Gastroesophageal sphincter (tissue), 4 donors: ENCODE measurements around the gene DPEP2. TPM values are rescaled to one million over a fixed set of nuclear protein-coding genes. Genes with fewer than 3 reads are reported as not detected.

Experiments used
- ATAC-seq: fragments of 150-250 bp; one replicate; pipeline ENCODE4 v1.9.1; 2016; ENCODE audit warnings: mild to moderate bottlenecking, moderate library complexity
- H3K27ac ChIP-seq, 4 donors: fragments of 200-600 bp; sonication (generic) in 3 of 4; 1 replicate in 3 of 4; 2 replicates in 1 of 4; pipeline ENCODE4 v1.5.1; 2016 to 2019
- H3K27me3 ChIP-seq: fragments of 200-600 bp; sonication (generic); one replicate; pipeline ENCODE4 v1.5.1; 2019
- H3K36me3 ChIP-seq, 2 donors: fragments of 200-600 bp; sonication (generic); one replicate each; pipeline ENCODE4 v1.5.1; 2019; ENCODE audit warnings: control low read depth in 1 of 2
- H3K4me1 ChIP-seq, 3 donors: fragments of 200-600 bp; sonication (generic); 1 replicate in 2 of 3; 2 replicates in 1 of 3; pipeline ENCODE4 v1.5.1; 2016 to 2019; ENCODE audit warnings: control low read depth in 2 of 3
- H3K4me3 ChIP-seq, 2 donors: fragments of 200-600 bp; sonication (generic); one replicate each; pipeline ENCODE4 v1.5.1; 2019; ENCODE audit warnings: mild to moderate bottlenecking in 1 of 2, moderate library complexity in 1 of 2
- H3K9me3 ChIP-seq, 3 donors: fragments of 200-600 bp; sonication (generic); one replicate each; pipeline ENCODE4 v1.5.1; 2017 to 2019; ENCODE audit warnings: control low read depth in 2 of 3
- CTCF ChIP-seq, 4 experiments: fragments of 200-600 bp in 2 of 4; fragments of 450-650 bp in 2 of 4; sonication (generic) in 1 of 4; IDR thresholded peaks; one replicate each; pipeline ENCODE4 v1.5.1; 2017 to 2019; ENCODE audit warnings: antibody characterized with exemption in 4 of 4, mild to moderate bottlenecking in 2 of 4, moderate library complexity in 2 of 4
- EP300 ChIP-seq: sonication (generic); formaldehyde crosslinking; IDR thresholded peaks from one replicate; pipeline ENCODE4 v1.6.1; 2017; ENCODE audit warnings: antibody characterized with exemption, mild to moderate bottlenecking
- POLR2A ChIP-seq, 2 donors: fragments of 450-650 bp; IDR thresholded peaks; one replicate each; pipeline ENCODE4 v1.6.1; 2017; ENCODE audit warnings: antibody characterized with exemption in 2 of 2, mild to moderate bottlenecking in 2 of 2, moderate library complexity in 1 of 2
- POLR2AphosphoS5 ChIP-seq: sonication (generic); formaldehyde crosslinking; IDR thresholded peaks from one replicate; pipeline ENCODE4 v1.6.1; 2017; ENCODE audit warnings: antibody characterized with exemption
- WGBS, 2 donors: methylation state at CpG; one replicate each; pipeline ENCODE4 v1.1.5; 2018; ENCODE audit warnings: low coverage in 1 of 2; 5-methylcytosine and 5-hydroxymethylcytosine counted together
- total RNA-seq, 4 donors: library from RNA; depleted of rRNA; stranded (reverse); fragments of >200 nt; gene quantifications; one replicate each; pipeline ENCODE4 v1.1.0, GENCODE V29; 2016

DPEP2 gene
- total RNA-seq, 4 donors from 2014 or later: 1.0 to 3.0 (median 1.8) TPM

GRCh38 chr16:67949645-67950044, 49.6 kb downstream of the DPEP2 start:
- Histone ChIP-seq H3K4me1 (peaks cover 0 to 53% (median 17%) of the 10 kb centered on the region in 3 donors), H3K36me3 (peaks cover 0 to 100% of the 10 kb centered on the region in 2 donors), H3K27ac (peak overlapping the region in 1 of 4 donors; percentile 13), H3K27me3 (no peaks in the 10 kb centered on the region), H3K4me3 (no peak overlapping the region), H3K9me3 (no peaks in the 10 kb centered on the region)
- no peak for ATAC-seq
- no peak for TF ChIP-seq CTCF (IDR thresholded peaks at IDR 0.05)
- no peak for TF ChIP-seq POLR2A (IDR thresholded peaks at IDR 0.05)
- TF ChIP-seq POLR2AphosphoS5: no peak
- TF ChIP-seq EP300: no peak
- 70% methylated on average over 2 of the region's 11 CpGs; no CpG with 5 or more reads in 1 of the 2 donors for WGBS, 2 donors

GRCh38 chr16:67948015-67948414, 51.3 kb downstream of the DPEP2 start:
- H3K9me3 ChIP-seq: no peaks in the 10 kb centered on the region
- no peak overlapping the region for H3K4me3 ChIP-seq
- peak overlapping the region in 2 of 4 donors; percentile 79 to 84 for H3K27ac ChIP-seq
- H3K36me3 ChIP-seq: peaks cover 0 to 95% of the 10 kb centered on the region in 2 donors
- no peak for ATAC-seq
- no peak for TF ChIP-seq EP300
- TF ChIP-seq POLR2AphosphoS5: no peak
- no peak for TF ChIP-seq CTCF (IDR thresholded peaks at IDR 0.05)
- no peak for TF ChIP-seq POLR2A (IDR thresholded peaks at IDR 0.05)
- peaks cover 0 to 61% (median 31%) of the 10 kb centered on the region in 3 donors for H3K4me1 ChIP-seq
- no peaks in the 10 kb centered on the region for H3K27me3 ChIP-seq
- 85% methylated on average over 4 of the region's 15 CpGs; no CpG with 5 or more reads in 1 of the 2 donors for WGBS, 2 donors

GRCh38 chr16:67946966-67947558, 52.2 kb downstream of the DPEP2 start:
- ATAC-seq: no peak
- 65% methylated on average over 4 of the region's 28 CpGs; no CpG with 5 or more reads in 1 of the 2 donors for WGBS, 2 donors
- H3K36me3 ChIP-seq: peaks cover 0 to 95% of the 10 kb centered on the region in 2 donors
- TF ChIP-seq CTCF (IDR thresholded peaks at IDR 0.05) (no peak), EP300 (no peak), POLR2AphosphoS5 (no peak), POLR2A (IDR thresholded peaks at IDR 0.05) (no peak)
- no peak overlapping the region for H3K4me3 ChIP-seq
- H3K4me1 ChIP-seq: peaks cover 0 to 61% (median 29%) of the 10 kb centered on the region in 3 donors
- peak overlapping the region in 3 of 4 donors; percentile 43 to 84 (median 79) for H3K27ac ChIP-seq
- H3K27me3 ChIP-seq: no peaks in the 10 kb centered on the region
- H3K9me3 ChIP-seq: no peaks in the 10 kb centered on the region

DNA sequence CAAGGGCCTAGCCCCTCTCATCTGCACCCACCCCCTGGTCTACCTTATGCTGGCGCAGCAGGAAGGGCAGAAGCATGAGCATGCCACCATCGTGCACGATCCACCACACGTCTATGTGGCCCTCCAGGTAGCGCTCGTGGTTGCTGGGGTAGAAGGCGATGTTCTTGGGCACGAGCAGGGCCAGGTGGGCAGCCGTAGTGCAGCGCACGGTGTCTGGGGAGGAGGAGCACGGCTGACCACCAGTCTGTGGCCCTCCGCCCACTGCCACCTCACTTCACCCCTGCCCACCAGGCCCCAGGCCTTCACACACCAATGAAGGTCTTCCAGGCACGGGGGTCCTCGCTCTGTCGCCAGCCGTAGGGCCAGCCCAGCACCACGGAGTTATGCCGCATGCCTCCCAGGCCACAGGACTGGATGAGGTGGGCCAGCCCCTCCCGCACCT, 53.1 kb downstream of the DPEP2 start:
- peak overlapping the region in 3 of 4 donors; percentile 79 to 84 (median 84) for H3K27ac ChIP-seq
- no peak overlapping the region for H3K4me3 ChIP-seq
- no peak for ATAC-seq
- peaks cover 0 to 56% (median 20%) of the 10 kb centered on the region in 3 donors for H3K4me1 ChIP-seq
- H3K27me3 ChIP-seq: no peaks in the 10 kb centered on the region
- TF ChIP-seq POLR2A (IDR thresholded peaks at IDR 0.05) (no peak), EP300 (no peak), CTCF (IDR thresholded peaks at IDR 0.05) (no peak), POLR2AphosphoS5 (no peak)
- whole genome bisulfite sequencing, 2 donors: 80% methylated on average over 1 of the region's 20 CpGs; no CpG with 5 or more reads in 1 of the 2 donors
- no peaks in the 10 kb centered on the region for H3K9me3 ChIP-seq
- peaks cover 0 to 95% of the 10 kb centered on the region in 2 donors for H3K36me3 ChIP-seq

DNA sequence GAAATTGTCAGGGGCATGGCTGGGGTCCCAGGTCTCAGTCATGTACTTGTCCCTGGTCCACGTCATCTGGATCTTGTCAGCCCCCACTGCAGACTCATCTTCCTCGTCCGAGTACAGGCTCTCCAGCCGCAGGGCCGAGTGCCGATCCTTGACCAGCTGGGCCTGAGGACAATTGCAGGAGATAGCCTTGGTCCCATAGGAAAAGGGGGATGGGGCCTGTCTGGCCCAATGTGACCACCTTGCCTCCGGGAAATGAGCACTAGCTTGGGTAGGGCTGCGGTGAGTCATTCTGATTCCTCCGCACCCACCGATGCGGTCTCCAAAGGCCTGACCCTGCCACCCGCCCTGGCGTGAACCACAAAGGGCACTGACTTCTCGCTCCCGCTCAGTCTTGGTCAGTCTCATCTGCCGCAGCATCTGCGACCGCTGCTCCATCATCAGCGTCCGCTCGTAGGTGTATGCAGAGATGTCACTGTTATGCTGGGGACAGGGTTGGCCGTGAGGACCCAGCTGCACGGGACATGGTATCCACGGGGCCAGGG, 53.8 kb downstream of the DPEP2 start:
- Histone ChIP-seq H3K4me1 (peaks cover 0 to 51% (median 20%) of the 10 kb centered on the region in 3 donors), H3K4me3 (no peak overlapping the region), H3K9me3 (no peaks in the 10 kb centered on the region), H3K36me3 (peaks cover 0 to 94% of the 10 kb centered on the region in 2 donors), H3K27ac (peak overlapping the region in 3 of 4 donors; percentile 79 to 84 (median 84)), H3K27me3 (no peaks in the 10 kb centered on the region)
- no peak for ATAC-seq
- 56 to 80% methylated on average over 4 to 11 of the region's 24 CpGs for WGBS, 2 donors
- TF ChIP-seq EP300: no peak
- TF ChIP-seq CTCF (IDR thresholded peaks at IDR 0.05): no peak
- no peak for TF ChIP-seq POLR2A (IDR thresholded peaks at IDR 0.05)
- TF ChIP-seq POLR2AphosphoS5: peak; percentile 17
